Stimulated activated CD8-positive, alpha-beta memory T cell treated with anti-CD3 and anti-CD28 coated beads, Interleukin-4, amount 100 ng/mL, for 4 hours (primary cell): ENCODE data around the gene KSR1.
A peak's percentile ranks its signal among the peaks of the same experiment; 100 is the strongest.

ENCODE experiments used
- DNase-seq, 2 donors: peaks; one replicate each; pipeline ENCODE4 v3.0.0-alpha.2; 2020; ENCODE audit warnings: low read depth in 2 of 2, low spot score in 1 of 2

KSR1 gene

DNA sequence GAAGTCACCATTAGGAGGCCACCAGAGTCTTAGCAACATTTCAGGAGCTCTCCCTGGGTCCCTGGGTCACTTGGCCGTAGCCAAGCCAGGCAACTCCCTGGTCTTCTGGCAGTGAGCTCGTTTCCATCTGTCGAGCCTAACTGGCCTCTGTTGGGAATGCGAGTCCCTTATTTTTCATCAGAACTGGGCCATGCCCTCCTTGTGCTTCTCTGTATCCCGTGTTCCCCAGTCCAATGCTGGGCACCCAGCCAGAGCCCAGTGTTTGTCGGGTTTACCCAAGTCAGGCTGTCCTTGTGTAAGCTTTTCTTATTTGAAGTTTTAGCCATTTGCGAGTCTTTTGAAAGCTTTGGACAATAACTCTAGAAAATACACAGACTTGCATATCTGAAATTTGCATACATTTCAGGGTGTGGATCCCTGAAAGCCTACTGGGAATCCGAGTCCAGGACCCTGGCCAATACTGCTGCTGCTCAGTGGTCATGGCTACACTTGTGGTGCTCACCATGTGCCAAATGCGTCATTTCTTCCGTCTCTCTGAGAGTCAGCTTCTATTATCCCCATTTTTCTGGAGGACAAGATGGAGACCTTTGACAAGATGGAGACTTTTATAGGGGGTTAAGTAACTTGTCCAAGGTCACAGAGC, 93.1 kb downstream of the KSR1 start:
- DNase-seq: no peak

- DNase-seq: no peak
Measured at GRCh38 chr17:27550291-27550930, 94.2 kb downstream of the KSR1 start.

DNA sequence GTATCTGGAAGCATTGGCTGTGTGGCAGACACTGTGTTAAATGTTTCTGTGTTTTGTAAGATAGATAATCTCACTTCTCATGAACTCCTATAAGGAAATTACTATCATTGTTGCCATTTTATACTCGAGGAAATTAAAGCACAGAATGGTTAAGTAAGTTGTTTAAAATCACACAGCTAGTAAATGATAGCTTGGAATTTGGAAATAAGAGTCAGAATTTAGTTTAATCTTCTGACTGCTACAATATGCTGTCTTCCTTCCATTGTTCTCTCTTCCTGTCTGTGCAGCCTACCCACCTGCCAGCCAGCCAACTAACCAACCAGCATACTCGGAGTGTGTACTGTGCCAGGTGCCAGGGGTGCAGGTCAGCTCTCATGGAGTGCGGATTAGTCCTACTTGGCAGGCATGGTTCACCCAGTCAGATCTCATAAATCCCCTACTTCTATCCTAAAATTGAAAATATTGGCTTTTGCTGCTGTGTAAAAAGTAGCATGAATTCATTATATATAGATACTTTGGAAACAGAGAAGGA, 94.8 kb downstream of the KSR1 start:
- DNase-seq: no peak

GRCh38 chr17:27551701-27552248, 95.5 kb downstream of the KSR1 start:
- DNase-seq: no peak

DNA sequence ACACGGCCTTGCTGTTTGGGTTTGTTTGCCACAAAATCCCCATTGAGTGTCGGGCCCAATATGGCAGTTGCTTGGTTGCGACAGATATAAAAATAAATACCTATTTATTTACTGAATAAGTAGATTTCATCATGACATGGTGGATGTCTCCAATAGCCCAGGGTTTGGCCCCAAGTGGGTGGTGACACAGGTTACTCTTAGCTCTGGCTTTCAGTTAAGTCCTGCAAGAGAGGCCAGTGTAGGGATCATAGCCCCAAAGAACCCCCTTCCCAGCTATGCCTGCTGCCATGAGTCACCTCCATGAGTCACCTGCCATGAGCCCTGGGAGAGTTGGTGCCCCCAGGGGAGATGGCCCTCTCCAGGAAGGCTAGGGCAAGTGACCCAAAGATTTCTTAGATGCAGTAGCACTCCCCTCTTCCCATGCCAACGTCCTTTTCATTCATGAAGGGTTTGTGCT, 96.1 kb downstream of the KSR1 start:
- DNase-seq: no peak

DNA sequence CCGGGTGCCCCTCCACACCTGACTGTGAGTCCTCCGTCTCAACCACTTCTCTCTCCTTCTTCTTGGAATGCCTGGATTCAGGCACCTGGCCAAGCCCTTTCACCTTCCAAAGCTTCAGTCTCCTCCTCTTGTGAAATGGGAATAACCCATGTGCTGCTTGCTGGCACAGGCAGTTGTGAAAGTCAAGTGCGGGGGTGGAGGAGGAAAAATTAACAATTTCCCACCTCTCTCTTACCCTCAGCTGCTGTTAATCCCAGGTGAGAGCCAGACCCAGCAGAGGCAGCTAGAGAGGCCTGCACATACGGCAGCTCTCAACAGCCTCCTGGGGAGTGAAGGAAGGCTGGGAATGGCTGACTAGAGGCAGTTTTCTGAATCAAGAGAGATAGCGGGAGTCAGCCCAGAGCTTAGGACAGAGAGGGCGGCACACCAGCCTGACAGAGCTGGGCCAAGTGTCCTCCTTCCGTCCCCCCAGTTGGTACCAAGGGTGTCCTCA, 96.8 kb downstream of the KSR1 start:
- DNase-seq: no peak

DNA sequence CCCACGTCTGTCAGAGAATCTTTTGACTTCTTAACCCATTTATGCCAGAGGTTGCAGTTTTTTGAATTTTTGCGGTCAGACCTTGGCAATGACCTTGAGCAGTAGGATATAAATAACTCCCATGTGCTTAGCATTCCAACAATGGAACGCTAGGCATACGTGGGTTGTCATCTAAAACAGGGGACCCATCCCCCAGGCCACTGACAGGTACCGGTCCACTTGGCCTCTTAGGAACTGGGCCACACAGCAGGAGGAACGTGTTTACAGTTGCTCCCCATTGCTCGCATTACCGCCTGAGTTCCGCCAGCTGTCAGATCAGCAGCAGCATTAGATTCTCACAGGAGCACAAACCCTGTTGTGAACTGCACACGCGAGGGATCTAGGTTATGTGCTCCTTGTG, 97.9 kb downstream of the KSR1 start:
- DNase-seq: no peak

GRCh38 chr17:27554911-27555310, 98.7 kb downstream of the KSR1 start:
- DNase-seq: no peak

GRCh38 chr17:27555339-27555738, 99.1 kb downstream of the KSR1 start:
- DNase-seq: no peak

DNA sequence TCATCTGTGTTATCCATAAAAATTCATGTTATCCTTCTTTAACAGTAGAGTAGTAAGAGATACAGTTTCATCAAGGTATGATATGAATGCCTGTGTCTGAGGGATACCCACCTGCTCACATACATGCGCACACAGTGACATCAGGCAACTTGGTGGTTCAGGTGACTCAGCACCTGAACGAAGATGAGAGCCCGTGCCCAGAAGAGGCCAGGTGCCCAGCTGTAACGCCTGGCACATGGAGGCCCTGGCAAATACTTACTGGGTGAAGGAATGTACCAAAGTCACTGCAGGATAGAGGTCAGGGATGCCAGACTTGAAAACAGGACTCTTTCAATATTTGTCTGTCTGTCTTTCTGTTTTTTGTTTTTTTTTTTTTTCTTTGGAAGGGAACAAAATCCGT, 102.1 kb downstream of the KSR1 start:
- no peak for DNase-seq

DNA sequence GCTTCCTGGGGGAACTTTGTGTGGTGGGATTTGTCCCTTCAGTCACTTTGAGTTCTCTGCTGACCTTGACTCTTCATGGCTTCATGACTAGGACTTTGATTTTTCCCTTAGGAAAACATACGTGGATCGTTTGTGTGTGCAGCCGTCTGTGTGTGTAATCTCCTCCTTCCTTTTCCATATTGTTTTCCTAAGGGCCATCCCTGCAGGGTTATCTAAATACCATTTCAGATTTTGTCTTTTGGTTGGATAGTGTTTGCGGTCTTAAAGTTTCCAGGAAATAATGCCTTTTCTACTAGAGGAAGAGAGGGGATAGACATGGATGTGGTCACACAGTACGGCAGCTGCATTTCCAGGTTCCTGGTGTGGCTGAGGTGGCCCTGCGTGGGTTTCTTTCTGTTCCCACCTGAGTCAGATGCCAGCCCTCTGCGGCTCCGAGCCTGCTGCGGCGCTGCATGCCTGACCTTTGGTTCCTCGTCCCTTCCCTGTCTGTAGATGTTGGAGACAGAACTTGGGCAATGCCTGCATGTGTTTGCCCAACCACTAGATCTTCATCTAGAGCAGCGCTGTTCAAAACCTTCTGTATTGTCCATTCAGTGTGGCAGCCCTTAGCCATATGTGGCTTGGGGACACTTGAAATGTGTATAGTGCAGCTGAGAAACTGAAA, 102.7 kb downstream of the KSR1 start:
- no peak for DNase-seq

- no peak for DNase-seq
Measured at GRCh38 chr17:27559506-27560481, 103.5 kb downstream of the KSR1 start.

- DNase-seq: no peak
Measured at GRCh38 chr17:27560668-27561067, 104.4 kb downstream of the KSR1 start.

- DNase-seq: no peak
Measured at GRCh38 chr17:27562777-27563455, 106.7 kb downstream of the KSR1 start.

DNA sequence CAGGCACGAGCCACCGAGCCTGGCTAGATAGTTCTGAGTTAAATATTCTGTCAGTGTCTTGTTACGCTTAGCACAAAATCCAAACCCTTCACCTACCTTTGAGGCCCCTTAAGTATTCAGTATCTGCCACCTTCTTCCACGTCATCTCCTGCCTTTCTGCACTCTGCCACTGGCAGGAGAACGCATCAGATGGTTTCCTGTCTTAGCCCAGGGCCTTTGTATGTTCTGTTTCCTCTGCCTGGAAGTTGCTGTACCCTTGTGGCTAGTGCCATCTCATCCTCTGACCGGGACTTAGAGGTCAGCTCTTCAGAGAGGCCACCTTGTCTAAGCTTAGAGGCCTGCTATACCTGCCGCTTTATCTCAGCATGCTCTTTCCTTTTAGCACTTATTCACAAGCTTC, 107.3 kb downstream of the KSR1 start:
- no peak for DNase-seq

- no peak for DNase-seq
Measured at GRCh38 chr17:27564463-27564862, 108.2 kb downstream of the KSR1 start.

DNA sequence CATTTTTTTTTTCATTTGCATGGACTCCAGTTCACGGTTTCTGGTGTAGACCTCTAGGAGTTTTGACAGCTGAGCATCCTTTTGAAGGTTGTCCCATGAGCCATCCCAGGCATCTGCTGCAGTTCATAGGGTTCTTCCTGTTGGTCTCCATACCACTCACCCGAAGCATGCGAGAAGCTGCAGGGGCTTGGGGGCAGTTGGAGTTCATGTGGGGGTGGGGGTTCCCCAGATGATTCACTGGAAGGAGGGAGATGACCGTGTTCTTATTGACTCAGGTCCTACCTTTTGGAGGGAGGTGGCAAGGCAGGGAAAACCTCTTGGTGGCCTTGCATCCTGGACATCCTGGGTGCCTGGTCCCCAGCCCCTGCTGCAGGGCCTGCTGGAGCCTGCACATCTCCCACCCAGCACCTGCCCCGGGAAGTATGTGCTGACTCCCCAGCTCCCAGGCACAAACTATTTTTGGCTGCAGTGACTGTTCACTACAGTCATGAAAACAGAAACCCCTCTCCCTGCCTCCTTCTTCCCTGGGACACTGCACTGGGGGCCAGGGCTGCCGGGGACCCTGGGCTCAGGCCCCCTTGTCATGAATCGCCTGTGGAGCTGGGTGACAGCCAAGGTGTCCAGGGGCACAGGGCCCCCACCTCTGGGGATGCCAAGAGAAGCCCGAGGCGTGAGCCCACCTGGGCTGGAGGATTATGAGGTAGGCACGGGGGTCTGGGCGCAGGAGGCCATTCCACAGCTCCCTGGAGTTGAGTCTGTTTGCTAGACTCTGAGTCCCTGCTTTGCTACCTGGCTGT, 109.8 kb downstream of the KSR1 start:
- peak in 1 of 2 donors; percentile 10 for DNase-seq

DNA sequence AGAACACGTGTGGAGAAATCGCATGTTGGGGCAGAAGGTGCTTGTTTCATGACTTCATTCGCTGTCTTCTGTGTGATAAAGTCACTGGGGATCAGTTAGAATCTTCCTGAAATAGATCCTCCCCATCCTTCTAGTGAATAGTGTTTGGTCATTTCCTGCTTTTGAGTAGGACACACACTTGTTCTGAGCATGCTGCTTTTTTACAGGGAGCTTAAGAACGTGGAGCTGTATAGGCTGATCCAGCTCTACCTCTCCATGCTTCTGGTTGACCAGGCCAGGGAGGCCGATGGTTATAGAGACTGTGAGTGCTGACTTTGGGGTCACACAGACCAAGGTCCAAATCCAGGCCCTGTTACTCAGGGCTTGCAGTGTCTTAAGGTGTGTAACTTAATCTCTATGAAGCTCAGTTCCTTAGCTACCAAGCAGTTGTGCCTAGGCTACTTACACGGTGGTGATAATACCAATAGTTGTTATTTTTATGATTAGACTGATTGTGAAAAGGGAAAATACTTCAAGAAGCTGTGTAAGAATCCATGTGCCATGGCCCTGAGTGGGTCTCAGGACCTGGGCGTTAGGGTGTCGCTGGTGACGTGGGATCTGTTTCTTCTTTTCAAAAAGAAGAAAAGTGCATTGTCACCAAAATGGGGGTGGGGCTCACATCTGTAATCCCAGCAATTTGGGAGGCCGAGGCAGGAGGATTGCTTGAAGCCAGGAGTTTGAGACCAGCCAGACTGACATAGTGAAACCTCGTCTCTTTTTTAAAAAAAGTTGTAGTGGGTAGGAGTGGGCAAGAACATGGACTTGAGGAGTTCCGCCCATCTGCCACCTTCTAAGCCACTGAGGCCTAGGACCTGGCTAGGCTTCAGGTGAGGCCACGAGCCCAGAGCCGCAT, 110.7 kb downstream of the KSR1 start:
- DNase-seq: no peak
